HepG2 (cell line): ENCODE results near the gene CD300H. TPM values are rescaled to one million over a fixed set of nuclear protein-coding genes. Genes with fewer than 3 reads are reported as not detected.

ENCODE experiments used
- CEBPZ ChIP-seq: IDR thresholded peaks from 2 replicates; pipeline ENCODE4 v1.6.1; 2012; ENCODE audit warnings: low read length, improper control_type of control experiment
- ETS1 ChIP-seq: sonication (generic); formaldehyde crosslinking; IDR thresholded peaks from 2 replicates; pipeline ENCODE4 v1.4.0; 2020; ENCODE audit warnings: missing genetic modification reagents
- HNF1B ChIP-seq: sonication (generic); formaldehyde crosslinking; IDR thresholded peaks from 2 replicates; pipeline ENCODE4 v1.5.1; 2020; ENCODE audit warnings: mild to moderate bottlenecking, moderate library complexity, missing genetic modification reagents
- PBX2 ChIP-seq: IDR thresholded peaks from 2 replicates; pipeline ENCODE4 v1.6.1; 2016; ENCODE audit warnings: control low read depth
- PHF8 ChIP-seq: sonication (generic); formaldehyde crosslinking; IDR thresholded peaks from 2 replicates; pipeline ENCODE4 v1.5.0; 2020; ENCODE audit warnings: missing genetic modification reagents
- SRSF9 ChIP-seq: fragments of 200-400 bp; formaldehyde crosslinking; IDR thresholded peaks from 2 replicates; pipeline ENCODE4 v1.6.1; 2018; ENCODE audit warnings: borderline replicate concordance, mild to moderate bottlenecking, low read depth, low read length; ENCODE audit not compliant: insufficient read depth, poor library complexity, severe bottlenecking
- ZNF264 ChIP-seq: sonication (generic); formaldehyde crosslinking; IDR thresholded peaks from 2 replicates; pipeline ENCODE4 v1.4.0; 2020; ENCODE audit warnings: missing genetic modification reagents
- ZNF775 ChIP-seq: sonication (generic); formaldehyde crosslinking; IDR thresholded peaks from 2 replicates; pipeline ENCODE4 v1.4.0; 2020; ENCODE audit warnings: missing genetic modification reagents, mild to moderate bottlenecking, moderate library complexity, borderline replicate concordance
- polyA plus RNA-seq, 8 experiments: library from polyadenylated mRNA; depleted of rRNA in 3 of 8; stranded (reverse) in 7 of 8; unstranded in 1 of 8; fragments of >200 nt; fragmentation: Illumina TruSeq in 4 of 8; extraction: Trizol in 4 of 8; gene quantifications; 2 replicates each; pipeline versions ENCODE4 v1.2.1 to v1.2.3, GENCODE V29; 2011 to 2016; ENCODE audit warnings: low read depth in 4 of 8, missing spikeins in 1 of 8, mixed read lengths in 1 of 8; ENCODE audit not compliant: insufficient read depth in 1 of 8
- total RNA-seq, 5 experiments: library from RNA; depleted of rRNA; stranded (reverse); fragments of >200 nt; fragmentation: Illumina TruSeq; extraction: Trizol; gene quantifications; 2 replicates each; pipeline ENCODE4 v1.2.3, GENCODE V29; 2016; ENCODE audit warnings: low read depth in 1 of 5
- TF ChIP-seq, protein P1 (sequence below): IDR thresholded peaks from 2 replicates; pipeline ENCODE4 v1.6.1; 2016; ENCODE audit warnings: missing compliant biosample characterization, missing genetic modification reagents, borderline replicate concordance

Gene CD300H
- total and polyA plus RNA-seq, 2 of the 13 experiments (the other 11 are each of a cell fraction or from before 2014, with no cell fraction given): not detected

- TF ChIP-seq PBX2 (no peak), SRSF9 (no peak), ZNF264 (CRISPR knock-in tag) (no peak), ETS1 (CRISPR knock-in tag) (no peak), PHF8 (CRISPR knock-in tag) (no peak), HNF1B (CRISPR knock-in tag) (no peak), ZNF775 (CRISPR knock-in tag) (no peak), CEBPZ (no peak)
- TF ChIP-seq, protein P1, sequence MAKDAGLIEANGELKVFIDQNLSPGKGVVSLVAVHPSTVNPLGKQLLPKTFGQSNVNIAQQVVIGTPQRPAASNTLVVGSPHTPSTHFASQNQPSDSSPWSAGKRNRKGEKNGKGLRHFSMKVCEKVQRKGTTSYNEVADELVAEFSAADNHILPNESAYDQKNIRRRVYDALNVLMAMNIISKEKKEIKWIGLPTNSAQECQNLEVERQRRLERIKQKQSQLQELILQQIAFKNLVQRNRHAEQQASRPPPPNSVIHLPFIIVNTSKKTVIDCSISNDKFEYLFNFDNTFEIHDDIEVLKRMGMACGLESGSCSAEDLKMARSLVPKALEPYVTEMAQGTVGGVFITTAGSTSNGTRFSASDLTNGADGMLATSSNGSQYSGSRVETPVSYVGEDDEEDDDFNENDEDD: no peak
Measured at GRCh38 chr17:74542166-74542565, 25.1 kb downstream of the CD300H start (continued).
